HUES6 (cell line): ENCODE results near the gene KDM5B.

Source experiments
- H3K27ac ChIP-seq: 2 replicates; pipeline ENCODE4 v1.7.0; 2013; ENCODE audit warnings: low read depth, mild to moderate bottlenecking, low read length, inconsistent platforms
- H3K27me3 ChIP-seq: 2 replicates; pipeline ENCODE4 v1.6.1; 2013; ENCODE audit warnings: low read length; ENCODE audit not compliant: control insufficient read depth, insufficient read depth
- H3K36me3 ChIP-seq: 2 replicates; pipeline ENCODE4 v1.6.1; 2013; ENCODE audit warnings: low read length; ENCODE audit not compliant: control insufficient read depth, insufficient read depth
- H3K4me1 ChIP-seq: 2 replicates; pipeline ENCODE4 v1.6.1; 2013; ENCODE audit warnings: low read length; ENCODE audit not compliant: control insufficient read depth, insufficient read depth
- H3K4me3 ChIP-seq: 2 replicates; pipeline ENCODE4 v1.5.1; 2013; ENCODE audit warnings: low read depth, low read length
- H3K9ac ChIP-seq: one replicate; pipeline ENCODE4 v1.6.1; 2013; ENCODE audit warnings: mild to moderate bottlenecking, low read length
- H3K9me3 ChIP-seq: 2 replicates; pipeline ENCODE4 v1.6.1; 2013; ENCODE audit warnings: low read depth, low read length; ENCODE audit not compliant: control insufficient read depth, insufficient read depth

Gene KDM5B

DNA sequence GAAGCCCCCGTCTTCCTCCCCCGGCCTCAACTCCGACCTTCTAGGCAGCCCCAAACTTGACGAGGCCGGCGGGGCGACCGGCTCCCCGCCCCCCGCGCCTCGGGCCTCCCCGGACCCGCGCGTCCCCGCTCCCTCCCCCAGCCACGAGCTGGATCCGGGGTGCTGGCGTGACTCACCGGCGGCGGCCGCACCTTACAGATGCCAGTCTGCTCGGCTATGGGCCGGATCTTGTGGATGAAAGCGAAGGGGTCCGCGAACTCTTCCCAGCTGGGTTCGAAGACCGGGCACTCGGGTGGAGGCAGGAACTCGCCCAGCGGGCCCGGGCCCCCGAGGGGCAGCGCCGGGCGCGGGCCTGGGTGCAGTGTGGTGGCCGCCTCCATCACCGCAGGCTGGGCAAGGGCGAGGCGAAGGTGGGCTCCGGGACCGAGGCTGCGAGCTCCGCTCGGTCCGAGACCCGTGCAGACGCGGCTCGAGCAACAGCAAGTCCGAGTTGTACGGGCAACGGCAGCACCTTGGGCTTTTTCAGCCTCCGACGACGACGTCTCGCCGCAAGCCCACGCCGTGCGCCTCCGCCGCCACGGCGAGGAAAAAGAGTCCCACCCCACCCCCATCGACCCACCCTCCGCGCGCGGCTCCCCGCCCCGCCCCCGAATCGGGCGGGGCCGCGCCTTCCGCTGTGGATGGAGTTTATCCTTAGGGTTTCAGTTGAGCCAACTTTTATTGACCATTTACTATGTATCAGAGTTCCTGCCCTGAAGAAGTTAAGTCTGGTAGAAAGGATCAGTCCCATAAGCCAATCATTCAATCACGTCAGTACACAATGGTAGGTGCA, at the start of gene KDM5B:
KDM5B (minus strand) TSS at position 496 of the 832 bp plus-strand sequence; CDS start at position 380, 116 bp downstream.
- Histone ChIP-seq H3K4me1 (peaks cover 58% of the 10 kb centered on the region), H3K4me3 (peak within 1 kb of the TSS; percentile 99), H3K27ac (peak within 1 kb of the TSS; percentile 77; the same call in 1 of the 2 replicates), H3K27me3 (peaks cover 16% of the 10 kb centered on the region), H3K9me3 (no peaks in the 10 kb centered on the region), H3K36me3 (no peaks in the 10 kb centered on the region), H3K9ac (peak within 1 kb of the TSS; percentile 96)

DNA sequence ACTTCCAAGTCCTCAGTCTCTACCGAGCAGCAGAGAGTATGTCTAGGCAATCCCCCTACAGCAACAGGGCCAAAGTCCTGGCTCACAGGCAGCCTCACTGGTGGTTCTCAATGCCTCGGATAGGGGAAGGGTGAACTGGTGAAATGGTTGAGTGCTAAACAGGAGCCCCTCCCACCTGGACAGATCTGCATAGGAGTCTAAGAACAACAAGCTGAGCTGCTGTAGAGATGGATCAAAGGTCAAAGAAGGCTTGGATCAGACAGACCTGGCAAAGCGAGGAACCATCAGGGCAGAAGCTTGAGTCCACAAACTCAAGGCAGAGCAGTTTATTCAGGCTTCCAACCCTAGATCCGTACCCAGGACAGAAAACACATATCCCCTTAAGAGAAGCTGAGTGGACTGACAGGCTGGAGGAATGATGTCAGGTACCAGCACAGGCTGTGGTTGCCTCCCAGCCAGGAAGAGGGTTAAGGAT, 49.0 kb upstream of the KDM5B start:
- Histone ChIP-seq H3K9ac (no peak overlapping the region), H3K27me3 (no peaks in the 10 kb centered on the region), H3K36me3 (peaks cover 43% of the 10 kb centered on the region), H3K9me3 (no peaks in the 10 kb centered on the region), H3K4me1 (no peaks in the 10 kb centered on the region), H3K4me3 (no peak overlapping the region), H3K27ac (no peak overlapping the region)

DNA sequence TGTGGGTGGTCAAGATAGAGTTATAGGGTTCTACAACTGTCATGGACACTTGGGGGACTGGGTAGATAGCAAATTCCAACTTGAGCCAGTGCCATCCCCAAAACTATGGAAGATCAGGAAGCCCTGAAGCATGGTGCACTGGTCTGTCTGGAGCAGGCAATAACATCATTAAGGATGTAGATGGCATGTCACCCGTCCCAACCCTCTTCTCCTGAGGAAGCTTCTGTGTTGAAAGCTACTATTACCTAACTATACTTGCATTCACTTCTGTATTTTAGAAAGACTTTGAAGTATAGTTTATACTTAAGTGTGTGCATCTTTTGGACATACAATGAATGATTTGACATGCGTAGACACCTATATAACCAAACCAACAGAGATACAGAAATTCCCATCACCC, 47.8 kb upstream of the KDM5B start:
- H3K36me3 ChIP-seq = peaks cover 48% of the 10 kb centered on the region

DNA sequence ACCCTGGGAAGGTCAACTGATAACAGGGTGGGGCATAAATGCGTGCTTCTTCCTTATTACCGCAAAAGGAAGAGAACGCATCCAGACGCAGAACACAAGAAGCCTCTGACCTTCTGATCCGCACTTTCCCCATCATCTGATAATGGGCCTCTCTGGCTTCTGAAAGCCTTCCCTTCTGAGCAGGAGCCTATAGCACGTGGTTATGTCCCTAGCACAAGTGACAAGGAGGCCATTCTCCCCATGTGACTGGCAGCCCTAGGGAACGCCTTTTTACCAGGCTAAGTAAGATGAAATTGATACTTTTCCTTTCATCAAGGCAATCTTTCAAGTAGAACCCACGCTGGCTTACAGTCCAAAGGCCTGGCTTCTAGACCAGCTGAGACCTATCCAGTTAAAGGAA, 46.6 kb upstream of the KDM5B start:
- H3K9ac ChIP-seq = no peak overlapping the region
- no peak overlapping the region for H3K27ac ChIP-seq
- no peaks in the 10 kb centered on the region for H3K9me3 ChIP-seq
- no peaks in the 10 kb centered on the region for H3K4me1 ChIP-seq
- H3K36me3 ChIP-seq = peaks cover 54% of the 10 kb centered on the region
- H3K27me3 ChIP-seq = no peaks in the 10 kb centered on the region
- no peak overlapping the region for H3K4me3 ChIP-seq

More for the DNA sequence above, 47.8 kb upstream of the KDM5B start:
- H3K4me1 ChIP-seq = no peaks in the 10 kb centered on the region
- no peak overlapping the region for H3K9ac ChIP-seq
- H3K27me3 ChIP-seq = no peaks in the 10 kb centered on the region
- H3K9me3 ChIP-seq = no peaks in the 10 kb centered on the region
- H3K27ac ChIP-seq = no peak overlapping the region
- no peak overlapping the region for H3K4me3 ChIP-seq

DNA sequence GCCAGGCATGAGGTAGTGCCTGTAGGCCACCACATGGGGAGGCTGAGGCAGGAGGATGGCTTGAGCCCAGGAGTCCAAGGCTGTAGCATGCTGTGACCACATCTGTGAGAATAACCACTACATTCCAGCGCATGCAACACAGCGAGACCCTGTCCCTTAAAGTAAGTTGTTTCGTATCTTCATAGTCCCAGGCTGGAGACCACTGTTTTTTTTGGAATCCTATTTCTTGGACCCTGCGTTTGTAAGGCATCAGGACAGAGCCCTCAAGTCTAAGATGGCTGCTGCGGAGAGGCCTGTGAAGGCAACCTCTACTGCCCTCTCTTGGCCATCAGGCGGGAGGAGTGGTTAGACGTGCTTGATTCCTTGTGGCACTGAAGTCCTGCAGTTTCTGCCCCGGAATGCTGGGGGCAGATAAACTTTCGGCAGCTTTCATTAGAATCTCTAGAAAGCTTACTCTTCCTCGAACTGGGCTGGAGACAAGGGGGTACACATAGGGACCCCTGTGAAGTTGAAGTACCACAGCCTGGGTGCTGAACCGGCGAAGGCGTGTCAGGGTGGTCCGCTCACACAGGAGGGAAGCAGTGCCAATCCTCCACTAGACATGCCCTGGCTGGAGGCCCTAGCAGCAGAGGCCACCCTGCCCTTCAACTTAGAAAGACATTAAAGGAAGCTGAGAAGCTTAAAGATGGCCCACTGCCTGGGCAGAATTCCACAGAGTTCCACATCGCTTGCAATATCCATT, 44.1 kb upstream of the KDM5B start:
- no peaks in the 10 kb centered on the region for H3K4me1 ChIP-seq
- no peak overlapping the region for H3K4me3 ChIP-seq
- H3K27ac ChIP-seq = no peak overlapping the region
- H3K9ac ChIP-seq = no peak overlapping the region
- H3K27me3 ChIP-seq = no peaks in the 10 kb centered on the region
- H3K36me3 ChIP-seq = peaks cover 36% of the 10 kb centered on the region
- H3K9me3 ChIP-seq = no peaks in the 10 kb centered on the region

DNA sequence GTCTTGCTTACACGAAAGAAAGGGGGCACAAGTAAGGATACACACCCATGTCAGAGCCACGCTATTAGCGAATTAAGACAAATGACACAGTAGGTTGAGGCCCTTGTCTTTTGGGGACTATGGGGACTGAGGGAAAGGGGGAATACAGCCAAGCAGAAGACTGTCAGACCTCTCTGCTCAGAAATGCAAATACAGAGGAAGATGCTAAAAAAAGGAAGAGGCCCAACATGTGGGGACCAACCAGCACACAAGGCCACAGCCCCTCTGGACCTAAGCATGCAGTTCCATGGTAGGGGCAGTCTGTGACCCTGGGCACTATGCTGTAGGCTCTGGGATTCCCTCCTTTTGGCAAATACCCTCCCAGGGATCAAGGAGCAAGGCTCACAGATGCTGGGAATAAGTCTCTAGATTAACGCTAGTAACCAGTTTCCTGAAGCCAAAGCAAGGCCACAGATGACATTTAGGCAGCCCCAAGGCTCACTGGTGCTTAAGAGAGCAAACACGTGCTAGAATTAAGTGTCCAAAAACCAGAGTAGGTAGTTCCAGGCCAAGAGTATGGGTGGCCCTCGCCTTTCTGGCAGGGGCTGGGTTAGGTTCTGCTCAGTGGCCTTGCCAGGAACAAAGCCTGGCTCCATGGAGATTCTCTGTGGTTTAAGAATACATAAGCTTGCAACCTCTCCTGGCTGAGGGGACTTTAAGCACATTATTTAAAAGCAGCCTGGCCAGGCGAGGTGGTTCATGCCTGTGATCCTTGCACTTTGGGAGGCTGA, 42.6 kb upstream of the KDM5B start:
- no peak overlapping the region for H3K9ac ChIP-seq
- H3K27me3 ChIP-seq = no peaks in the 10 kb centered on the region
- no peak overlapping the region for H3K4me3 ChIP-seq
- H3K9me3 ChIP-seq = no peaks in the 10 kb centered on the region
- H3K36me3 ChIP-seq = peaks cover 21% of the 10 kb centered on the region
- no peaks in the 10 kb centered on the region for H3K4me1 ChIP-seq
- H3K27ac ChIP-seq = no peak overlapping the region

DNA sequence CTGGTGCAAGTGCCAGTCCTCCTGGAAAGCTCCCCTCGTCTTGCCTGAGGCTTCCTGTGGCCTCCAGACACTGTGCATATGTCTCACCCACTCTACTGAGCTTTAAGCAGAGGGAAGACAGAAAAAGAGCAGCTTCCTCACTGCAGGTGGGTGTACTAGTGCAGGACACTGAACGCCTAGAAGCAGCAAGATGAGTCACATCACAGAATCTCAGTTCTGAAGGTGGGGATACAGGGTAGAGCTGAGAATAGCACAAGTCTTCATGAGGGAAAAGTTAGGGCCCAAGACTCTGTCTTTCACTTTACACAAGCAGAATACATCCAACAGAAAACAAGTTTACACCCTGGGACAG, 39.9 kb upstream of the KDM5B start:
- no peaks in the 10 kb centered on the region for H3K27me3 ChIP-seq
- no peaks in the 10 kb centered on the region for H3K9me3 ChIP-seq
- no peaks in the 10 kb centered on the region for H3K4me1 ChIP-seq
- H3K4me3 ChIP-seq = no peak overlapping the region
- H3K27ac ChIP-seq = no peak overlapping the region
- no peak overlapping the region for H3K9ac ChIP-seq
- peaks cover 11% of the 10 kb centered on the region for H3K36me3 ChIP-seq

DNA sequence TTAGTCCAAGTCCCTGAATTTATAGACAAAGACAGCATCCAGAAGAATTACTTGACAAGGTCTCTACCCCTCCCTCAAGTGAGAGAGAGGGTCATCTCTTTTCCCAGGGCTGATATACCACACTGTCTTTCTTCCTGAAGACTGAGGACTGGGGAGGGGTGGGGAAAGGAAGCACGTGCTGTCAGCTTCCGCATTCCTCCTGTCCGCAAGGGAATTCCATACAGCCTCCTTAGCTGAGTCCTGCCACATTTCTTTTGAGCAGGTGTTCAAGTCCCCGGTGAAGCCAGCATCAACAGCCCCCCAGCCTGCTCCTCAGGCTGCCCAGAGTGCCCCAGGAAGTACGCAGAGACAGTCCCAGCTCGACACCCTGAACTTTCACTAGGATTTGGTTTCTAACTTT, 36.7 kb upstream of the KDM5B start:
- no peaks in the 10 kb centered on the region for H3K9me3 ChIP-seq
- no peak overlapping the region for H3K4me3 ChIP-seq
- no peaks in the 10 kb centered on the region for H3K27me3 ChIP-seq
- no peak overlapping the region for H3K9ac ChIP-seq
- H3K4me1 ChIP-seq = no peaks in the 10 kb centered on the region
- H3K27ac ChIP-seq = no peak overlapping the region
- no peaks in the 10 kb centered on the region for H3K36me3 ChIP-seq

DNA sequence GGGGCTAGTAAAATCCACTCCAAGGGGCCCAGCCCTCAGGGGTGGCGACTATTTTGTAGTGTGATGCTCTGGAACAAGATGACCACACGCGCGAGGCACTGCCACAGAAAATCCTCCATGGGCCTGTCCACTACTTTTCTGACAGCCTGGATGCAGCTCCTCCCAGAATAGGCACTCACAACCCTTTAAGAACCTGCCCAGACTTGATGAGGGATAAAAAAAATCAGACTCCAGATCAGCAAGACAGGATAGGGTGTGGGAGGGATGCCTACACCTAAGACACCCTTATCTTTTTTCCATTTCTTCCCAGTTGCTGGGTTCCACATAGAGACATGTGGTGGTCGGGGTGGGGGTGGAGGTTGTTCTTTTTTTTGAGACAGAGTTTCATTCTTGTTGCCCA, 36.0 kb upstream of the KDM5B start:
- no peaks in the 10 kb centered on the region for H3K9me3 ChIP-seq
- no peak overlapping the region for H3K4me3 ChIP-seq
- no peak overlapping the region for H3K27ac ChIP-seq
- no peaks in the 10 kb centered on the region for H3K36me3 ChIP-seq
- no peak overlapping the region for H3K9ac ChIP-seq
- H3K4me1 ChIP-seq = no peaks in the 10 kb centered on the region
- no peaks in the 10 kb centered on the region for H3K27me3 ChIP-seq

DNA sequence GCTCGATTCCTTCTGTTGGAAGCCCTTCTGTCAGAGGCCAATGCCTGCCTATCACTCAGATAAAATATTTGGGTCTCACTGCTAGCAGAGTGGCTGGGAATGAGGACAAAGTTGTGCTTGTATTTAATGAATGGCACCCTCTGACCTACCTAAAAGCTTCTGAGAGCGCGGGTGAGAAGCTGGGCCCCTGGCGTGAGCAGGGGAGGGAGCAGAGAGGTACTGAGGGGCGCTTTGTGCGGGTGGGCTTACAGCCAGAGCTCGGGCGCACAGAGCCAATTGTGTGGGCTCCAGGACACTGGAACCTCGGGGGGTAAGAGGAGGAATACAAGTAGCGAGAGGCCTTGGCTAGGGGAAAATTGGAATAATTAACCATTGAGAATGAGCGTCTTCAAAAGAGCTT, 34.9 kb upstream of the KDM5B start:
- Histone ChIP-seq H3K27ac (no peak overlapping the region), H3K4me1 (no peaks in the 10 kb centered on the region), H3K9ac (no peak overlapping the region), H3K36me3 (no peaks in the 10 kb centered on the region), H3K9me3 (no peaks in the 10 kb centered on the region), H3K4me3 (no peak overlapping the region), H3K27me3 (no peaks in the 10 kb centered on the region)
